ENCODE measurements around the gene DOCK4. TPM values are rescaled to one million over a fixed set of nuclear protein-coding genes. Genes with fewer than 3 reads are reported as not detected.

The DOCK4 gene
- total RNA-seq, 4 donors from 2014 or later, result 6.4 to 20.5 (median 9.7) TPM

DNA sequence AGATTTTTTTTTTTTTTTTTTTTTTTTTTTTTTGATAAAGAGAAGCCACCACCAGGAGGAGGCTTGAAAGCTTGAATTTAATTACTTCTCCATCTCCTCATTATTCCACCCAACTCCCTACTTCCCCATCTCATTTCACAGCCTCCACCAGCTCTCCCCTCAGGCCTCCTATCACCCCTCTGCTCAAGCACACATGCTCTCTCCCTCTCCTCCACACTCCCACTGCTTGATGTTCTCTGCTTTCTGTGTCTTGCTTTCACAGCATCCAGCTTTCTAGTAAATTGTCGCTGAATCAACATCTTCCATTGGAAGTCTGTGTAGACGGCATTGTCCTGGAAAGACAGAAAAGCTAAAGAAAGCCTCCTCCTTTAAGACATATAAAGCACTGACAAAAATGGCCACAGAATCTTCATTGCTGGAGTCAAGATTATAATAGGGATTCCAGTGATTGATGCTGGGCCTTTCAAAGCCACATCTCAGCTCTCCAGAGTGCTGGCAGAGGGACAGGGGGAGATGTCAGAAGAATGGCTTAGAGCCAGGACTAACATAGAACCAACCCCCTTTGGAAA is 58.3 kb downstream of the DOCK4 start:
- 92% methylated on average over 2 of the region's 2 CpGs for WGBS
- Histone ChIP-seq H3K36me3 (no peaks in the 10 kb centered on the region), H3K4me3 (no peak overlapping the region), H3K9me3 (no peaks in the 10 kb centered on the region), H3K27me3 (no peaks in the 10 kb centered on the region), H3K27ac (no peak overlapping the region), H3K4me1 (no peaks in the 10 kb centered on the region)
- no peak for TF ChIP-seq POLR2A (IDR thresholded peaks at IDR 0.05)
- no peak for TF ChIP-seq POLR2AphosphoS5 (IDR thresholded peaks at IDR 0.05)
- TF ChIP-seq, protein P1, sequence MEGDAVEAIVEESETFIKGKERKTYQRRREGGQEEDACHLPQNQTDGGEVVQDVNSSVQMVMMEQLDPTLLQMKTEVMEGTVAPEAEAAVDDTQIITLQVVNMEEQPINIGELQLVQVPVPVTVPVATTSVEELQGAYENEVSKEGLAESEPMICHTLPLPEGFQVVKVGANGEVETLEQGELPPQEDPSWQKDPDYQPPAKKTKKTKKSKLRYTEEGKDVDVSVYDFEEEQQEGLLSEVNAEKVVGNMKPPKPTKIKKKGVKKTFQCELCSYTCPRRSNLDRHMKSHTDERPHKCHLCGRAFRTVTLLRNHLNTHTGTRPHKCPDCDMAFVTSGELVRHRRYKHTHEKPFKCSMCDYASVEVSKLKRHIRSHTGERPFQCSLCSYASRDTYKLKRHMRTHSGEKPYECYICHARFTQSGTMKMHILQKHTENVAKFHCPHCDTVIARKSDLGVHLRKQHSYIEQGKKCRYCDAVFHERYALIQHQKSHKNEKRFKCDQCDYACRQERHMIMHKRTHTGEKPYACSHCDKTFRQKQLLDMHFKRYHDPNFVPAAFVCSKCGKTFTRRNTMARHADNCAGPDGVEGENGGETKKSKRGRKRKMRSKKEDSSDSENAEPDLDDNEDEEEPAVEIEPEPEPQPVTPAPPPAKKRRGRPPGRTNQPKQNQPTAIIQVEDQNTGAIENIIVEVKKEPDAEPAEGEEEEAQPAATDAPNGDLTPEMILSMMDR (IDR thresholded peaks at IDR 0.05), result no peak
- TF ChIP-seq EP300 (IDR thresholded peaks at IDR 0.05), result no peak
- DNase-seq (ENCODE audit: low spot score in 2 of 2), result no peak

DNA sequence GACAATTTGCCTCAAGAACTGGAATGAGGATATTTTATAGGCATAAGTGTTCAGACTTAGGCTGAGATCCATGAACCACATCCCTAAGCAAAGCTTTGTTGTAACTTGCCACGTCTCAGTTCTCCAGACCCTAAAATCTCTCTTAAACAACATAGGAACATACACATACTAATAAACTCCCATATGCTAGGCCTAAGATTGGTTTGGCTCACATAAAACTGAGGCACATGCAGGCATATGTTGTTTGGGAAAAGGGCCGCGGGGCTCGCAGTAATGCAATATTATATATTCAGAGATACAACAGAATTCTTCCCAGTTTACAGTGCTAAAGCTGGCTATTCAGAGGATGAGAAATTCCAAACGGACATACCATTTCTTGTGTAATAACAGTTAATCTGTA is 61.0 kb downstream of the DOCK4 start:
- no peak for DNase-seq (ENCODE audit: low spot score in 2 of 2)

DNA sequence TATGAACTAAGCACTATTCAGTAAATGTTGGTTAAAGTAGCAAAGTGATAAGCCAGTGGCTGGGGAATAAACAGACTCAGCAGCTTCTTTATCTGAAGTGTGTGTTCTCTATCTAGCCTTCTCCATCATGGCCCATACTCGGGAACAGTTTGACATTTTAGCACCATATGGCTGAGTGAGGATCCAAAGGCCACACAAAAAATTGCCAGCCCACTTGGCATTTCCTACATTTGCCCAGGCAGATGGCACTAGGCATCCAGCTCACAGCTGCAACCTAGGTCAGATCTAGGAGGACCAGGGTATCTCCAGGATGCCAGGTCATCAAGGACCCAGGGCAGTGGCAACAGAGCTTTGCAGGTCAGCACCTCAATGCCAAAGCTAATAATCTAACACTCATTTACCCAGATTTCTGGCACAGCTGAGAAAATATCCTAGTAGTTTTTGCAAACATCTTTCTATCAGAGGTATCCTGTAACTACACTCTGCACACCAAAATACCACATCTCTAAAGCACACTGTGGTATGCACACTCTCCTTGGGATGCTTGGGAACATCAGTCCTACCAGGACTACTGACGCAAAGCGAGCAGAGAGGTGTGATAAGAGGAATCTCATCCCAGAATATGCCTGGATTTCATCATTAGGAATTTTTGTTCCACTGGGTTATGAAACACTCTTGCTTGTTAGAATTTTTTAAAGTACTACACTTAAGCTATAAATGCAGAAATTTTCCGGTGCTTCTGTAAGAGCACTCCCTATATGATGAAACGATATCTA is 61.7 kb downstream of the DOCK4 start:
- no peak for DNase-seq (ENCODE audit: low spot score in 2 of 2)
- Histone ChIP-seq H3K4me3 (no peak overlapping the region), H3K27ac (no peak overlapping the region), H3K9me3 (no peaks in the 10 kb centered on the region), H3K36me3 (no peaks in the 10 kb centered on the region), H3K27me3 (no peaks in the 10 kb centered on the region), H3K4me1 (no peaks in the 10 kb centered on the region)
- TF ChIP-seq POLR2AphosphoS5 (IDR thresholded peaks at IDR 0.05) (no peak), EP300 (IDR thresholded peaks at IDR 0.05) (no peak), POLR2A (IDR thresholded peaks at IDR 0.05) (no peak)
- TF ChIP-seq, protein P1 (IDR thresholded peaks at IDR 0.05), result no peak
- 80% methylated on average over 5 of the region's 5 CpGs for WGBS

More for the DNA sequence above, 61.0 kb downstream of the DOCK4 start:
- WGBS, result 94% methylated on average over 5 of the region's 5 CpGs
- H3K4me3 ChIP-seq, result no peak overlapping the region
- H3K27me3 ChIP-seq, result no peaks in the 10 kb centered on the region
- H3K9me3 ChIP-seq, result no peaks in the 10 kb centered on the region
- TF ChIP-seq, protein P1 (IDR thresholded peaks at IDR 0.05), result no peak
- TF ChIP-seq POLR2A (IDR thresholded peaks at IDR 0.05), result no peak
- no peak for TF ChIP-seq POLR2AphosphoS5 (IDR thresholded peaks at IDR 0.05)
- no peak for TF ChIP-seq EP300 (IDR thresholded peaks at IDR 0.05)
- no peaks in the 10 kb centered on the region for H3K4me1 ChIP-seq
- no peaks in the 10 kb centered on the region for H3K36me3 ChIP-seq
- H3K27ac ChIP-seq, result no peak overlapping the region

DNA sequence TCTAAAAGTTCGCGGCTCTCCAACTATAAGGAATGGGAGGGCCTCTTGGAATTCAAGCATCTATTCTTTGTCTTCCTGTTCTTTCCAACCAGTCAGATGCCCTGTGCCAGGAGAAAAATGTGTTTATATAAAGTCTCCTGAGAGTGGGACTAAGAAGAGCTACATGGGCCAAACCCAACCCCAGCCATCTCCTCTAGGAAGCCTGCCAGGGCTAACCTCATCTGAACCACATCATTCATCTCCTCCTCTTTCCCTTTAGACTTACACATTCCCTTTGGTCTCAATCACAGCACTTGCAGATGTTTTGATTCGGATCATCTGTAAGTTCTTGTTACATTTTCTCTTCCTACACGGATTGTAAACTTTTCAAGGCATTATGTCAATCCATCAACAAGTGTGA is 62.6 kb downstream of the DOCK4 start:
- Histone ChIP-seq H3K27ac (no peak overlapping the region), H3K4me3 (no peak overlapping the region), H3K36me3 (no peaks in the 10 kb centered on the region), H3K4me1 (no peaks in the 10 kb centered on the region), H3K9me3 (no peaks in the 10 kb centered on the region), H3K27me3 (no peaks in the 10 kb centered on the region)
- DNase-seq (ENCODE audit: low spot score in 2 of 2), result no peak
- TF ChIP-seq POLR2A (IDR thresholded peaks at IDR 0.05) (no peak), EP300 (IDR thresholded peaks at IDR 0.05) (no peak), POLR2AphosphoS5 (IDR thresholded peaks at IDR 0.05) (no peak)
- TF ChIP-seq, protein P1 (IDR thresholded peaks at IDR 0.05), result no peak
- 55% methylated on average over 4 of the region's 4 CpGs for WGBS

DNA sequence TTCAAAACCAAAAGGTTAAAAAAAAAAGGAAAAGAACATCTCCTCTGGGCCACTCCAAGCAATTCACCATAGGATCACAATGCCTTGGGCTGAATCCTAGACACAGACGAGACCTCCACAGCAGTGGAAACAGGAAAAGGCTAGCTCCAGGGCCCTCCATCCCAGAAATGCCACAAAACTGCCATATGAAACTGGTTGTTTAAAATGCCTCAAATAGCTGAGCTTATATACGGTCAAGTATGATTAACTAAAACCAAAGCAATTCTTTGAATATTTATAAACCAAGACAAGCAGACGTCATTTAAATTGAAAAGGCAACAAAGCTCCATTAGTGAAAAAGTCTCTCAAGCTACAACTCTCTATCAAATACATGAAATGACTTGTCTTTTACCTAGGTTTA is 63.1 kb downstream of the DOCK4 start:
- H3K27me3 ChIP-seq, result no peaks in the 10 kb centered on the region

More for the DNA sequence above, 63.1 kb downstream of the DOCK4 start:
- H3K4me3 ChIP-seq, result no peak overlapping the region
- no peaks in the 10 kb centered on the region for H3K4me1 ChIP-seq
- TF ChIP-seq, protein P1 (IDR thresholded peaks at IDR 0.05), result no peak
- TF ChIP-seq EP300 (IDR thresholded peaks at IDR 0.05), result no peak
- no peak for TF ChIP-seq POLR2A (IDR thresholded peaks at IDR 0.05)
- no peak for TF ChIP-seq POLR2AphosphoS5 (IDR thresholded peaks at IDR 0.05)
- no peak overlapping the region for H3K27ac ChIP-seq
- 77% methylated on average over 3 of the region's 3 CpGs for WGBS
- H3K36me3 ChIP-seq, result no peaks in the 10 kb centered on the region
- DNase-seq (ENCODE audit: low spot score in 2 of 2), result no peak
- H3K9me3 ChIP-seq, result no peaks in the 10 kb centered on the region
